PFSK-1 (cell line): Measurements from ENCODE around the gene TRPM5.

Experiments used
- FOXP2 ChIP-seq: optimal IDR thresholded peaks from 2 replicates; pipeline ENCODE3; 2011; ENCODE audit warnings: borderline replicate concordance, control low read depth, inconsistent platforms; ENCODE audit not compliant: insufficient read depth; ENCODE audit errors: extremely low read length, extremely low read depth
- POLR2AphosphoS5 ChIP-seq: IDR thresholded peaks from 2 replicates; pipeline ENCODE4 v1.6.1; 2012; ENCODE audit warnings: low read depth, mild to moderate bottlenecking, control low read depth, low read length, moderate library complexity
- REST ChIP-seq, 2 experiments: IDR thresholded peaks; 2 replicates each; pipeline versions ENCODE4 v1.6.1 to v1.8.0; 2011 to 2012; ENCODE audit warnings: low read depth in 2 of 2, low read length in 2 of 2, control low read depth in 1 of 2, inconsistent platforms in 1 of 2, mild to moderate bottlenecking in 1 of 2, moderate library complexity in 1 of 2; ENCODE audit not compliant: insufficient read depth in 1 of 2
- SIN3A ChIP-seq: IDR thresholded peaks from 2 replicates; pipeline ENCODE4 v1.6.1; 2012; ENCODE audit warnings: mild to moderate bottlenecking, low read length, moderate library complexity, borderline replicate concordance; ENCODE audit not compliant: insufficient read depth
- TAF1 ChIP-seq: IDR thresholded peaks from 2 replicates; pipeline ENCODE4 v1.6.1; 2012; ENCODE audit warnings: low read length, control low read depth, borderline replicate concordance; ENCODE audit not compliant: insufficient read depth

TRPM5 gene

GRCh38 chr11:2443406-2443805 is 908 bp downstream of the TRPM5 start:
- TF ChIP-seq POLR2AphosphoS5 (no peak), SIN3A (no peak), TAF1 (no peak), REST (IDR thresholded peaks at IDR 0.05; ENCODE audit: insufficient read depth in 1 of 2, low read depth in 2 of 2, low read length in 2 of 2) (no peak), FOXP2 (no peak)

DNA sequence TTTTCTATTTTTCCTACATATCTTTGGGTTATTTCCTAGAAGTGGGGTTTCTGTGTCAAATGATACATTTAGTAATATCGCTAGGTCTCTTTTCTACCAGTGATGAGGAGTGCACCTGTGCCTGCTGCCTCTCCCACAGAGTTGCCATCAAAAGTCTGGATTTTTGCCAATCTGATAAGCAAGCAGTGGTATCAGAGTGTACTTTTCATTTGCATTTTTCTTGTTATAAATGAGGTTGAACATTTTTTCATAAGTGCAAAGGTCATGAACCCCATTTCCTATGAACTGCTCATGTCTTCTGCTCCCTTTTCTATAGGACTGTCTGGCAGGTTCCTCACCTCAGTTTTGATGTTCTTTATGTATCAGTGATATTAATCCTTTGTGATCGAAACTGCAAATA is 1.7 kb downstream of the TRPM5 start:
- no peak for TF ChIP-seq REST (IDR thresholded peaks at IDR 0.05; ENCODE audit: insufficient read depth in 1 of 2, low read depth in 2 of 2, low read length in 2 of 2)
- TF ChIP-seq SIN3A, result no peak
- TF ChIP-seq FOXP2, result no peak
- no peak for TF ChIP-seq TAF1
- TF ChIP-seq POLR2AphosphoS5, result no peak

DNA sequence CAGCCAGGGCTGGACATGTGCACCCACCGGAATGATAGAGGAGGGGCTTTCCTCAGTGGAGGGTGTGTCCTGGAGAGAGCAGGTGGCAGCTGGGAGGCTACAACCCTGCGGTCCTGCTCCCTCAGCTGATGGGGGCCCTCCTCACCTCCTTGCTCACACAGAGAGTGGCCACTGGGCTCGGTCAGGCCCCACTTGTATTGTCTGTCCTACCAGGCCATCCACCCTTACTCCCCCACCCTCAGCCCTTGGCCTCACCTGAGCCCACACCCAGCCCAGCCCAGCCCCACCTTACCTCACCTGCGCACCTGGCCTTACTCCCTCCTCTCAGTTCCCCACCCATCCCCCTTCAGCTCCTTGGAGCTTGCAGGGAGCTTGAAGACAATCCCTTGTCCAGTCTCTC is 3.1 kb downstream of the TRPM5 start:
- no peak for TF ChIP-seq TAF1
- TF ChIP-seq FOXP2, result no peak
- no peak for TF ChIP-seq SIN3A
- TF ChIP-seq REST (IDR thresholded peaks at IDR 0.05; ENCODE audit: insufficient read depth in 1 of 2, low read depth in 2 of 2, low read length in 2 of 2), result no peak
- TF ChIP-seq POLR2AphosphoS5, result no peak

DNA sequence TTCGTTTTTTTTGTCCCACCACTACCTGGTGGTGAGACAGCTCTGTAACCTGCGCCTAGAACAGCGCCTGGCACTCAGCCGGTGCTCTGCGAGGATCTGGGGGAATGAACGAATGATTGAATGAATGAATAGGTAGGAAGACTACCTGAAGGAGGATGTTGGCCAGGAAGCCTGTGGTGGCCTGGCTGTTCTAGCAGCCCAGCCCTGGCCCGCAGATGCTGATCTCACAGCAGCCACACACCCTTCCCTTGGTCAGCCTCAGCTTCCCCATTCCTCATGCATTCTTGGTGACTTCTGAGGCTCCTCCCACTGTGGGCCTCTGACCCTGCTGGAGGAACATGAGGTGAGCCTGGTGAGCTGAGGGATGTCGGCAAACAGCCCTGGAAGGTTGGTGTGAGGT is 3.7 kb downstream of the TRPM5 start:
- no peak for TF ChIP-seq REST (IDR thresholded peaks at IDR 0.05; ENCODE audit: insufficient read depth in 1 of 2, low read depth in 2 of 2, low read length in 2 of 2)
- TF ChIP-seq POLR2AphosphoS5, result no peak
- TF ChIP-seq SIN3A, result no peak
- no peak for TF ChIP-seq TAF1
- no peak for TF ChIP-seq FOXP2

DNA sequence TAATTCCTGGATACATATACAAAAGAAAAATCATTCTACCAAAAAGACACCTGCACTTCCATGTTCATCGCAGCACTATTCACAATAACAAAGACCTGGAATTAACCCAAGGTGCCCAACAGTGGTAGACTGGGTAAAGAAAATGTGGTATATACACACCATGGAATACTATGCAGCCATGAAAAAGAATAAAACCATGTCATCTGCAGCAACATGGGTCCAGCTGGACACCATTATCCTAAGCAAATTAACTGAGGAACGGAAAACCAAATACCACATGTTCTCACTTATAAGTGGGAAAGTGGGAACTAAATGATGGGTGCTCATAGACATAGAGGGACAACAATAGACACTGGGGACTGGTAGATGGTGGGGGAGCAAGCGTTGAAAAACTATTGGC is 4.5 kb downstream of the TRPM5 start:
- TF ChIP-seq FOXP2, result no peak
- no peak for TF ChIP-seq TAF1
- no peak for TF ChIP-seq SIN3A
- TF ChIP-seq REST (IDR thresholded peaks at IDR 0.05; ENCODE audit: insufficient read depth in 1 of 2, low read depth in 2 of 2, low read length in 2 of 2), result no peak
- TF ChIP-seq POLR2AphosphoS5, result no peak
